Pancreas (tissue), 10 donors: Measurements from ENCODE around the gene ERCC1. TPM values are rescaled to one million over a fixed set of nuclear protein-coding genes. Genes with fewer than 3 reads are reported as not detected.

Experiments
- ATAC-seq, 4 donors: fragments of 200-7000 bp; cut with Tn5 transposase; one replicate each; pipeline versions ENCODE4 v1.8.0 to v1.9.1; 2020; ENCODE audit warnings: mild to moderate bottlenecking in 4 of 4, moderate library complexity in 4 of 4
- DNase-seq, 6 donors: peaks; one replicate each; pipeline ENCODE4 v3.0.0-alpha.2; 2020
- FAIRE-seq: peaks from 2 replicates; lab custom pipeline; 2012; peaks lifted over from hg19 to GRCh38; lab: Jason Lieb, UNC
- H3K27ac ChIP-seq, 4 donors: fragments of 200-600 bp; sonication (generic); 1 replicate in 3 of 4; 2 replicates in 1 of 4; pipeline versions ENCODE4 v1.5.0 to v1.8.0; 2020
- H3K27me3 ChIP-seq, 4 donors: fragments of 200-600 bp; one replicate each; pipeline ENCODE4 v1.8.0; 2021
- H3K36me3 ChIP-seq, 3 donors: fragments of 200-600 bp; sonication (generic) in 1 of 3; one replicate each; pipeline versions ENCODE4 v1.5.0 to v1.8.0; 2020 to 2021
- H3K4me1 ChIP-seq, 3 donors: fragments of 200-600 bp; one replicate each; pipeline ENCODE4 v1.8.0; 2021
- H3K4me3 ChIP-seq, 4 donors: fragments of 200-600 bp; sonication (generic) in 2 of 4; one replicate each; pipeline versions ENCODE4 v1.5.0 to v1.8.0; 2020 to 2021
- H3K9me3 ChIP-seq, 4 donors: fragments of 200-600 bp; one replicate each; pipeline ENCODE4 v1.8.0; 2021
- CTCF ChIP-seq, 4 donors: fragments of 200-600 bp; sonication (generic) in 3 of 4; IDR thresholded peaks; one replicate each; pipeline versions ENCODE4 v1.5.0 to v1.8.0; 2021; ENCODE audit warnings: antibody characterized with exemption in 4 of 4
- WGBS, 2 donors: extraction: QIAGEN DNeasy Blood & Tissue Kit; methylation state at CpG; one replicate each; pipeline ENCODE4 v1.1.7; 2013; 5-methylcytosine and 5-hydroxymethylcytosine counted together
- intact Hi-C, 3 donors: fragments of 100-400 bp; cut with DNase I; formaldehyde crosslinking; loops; one replicate each; pipeline versions ENCODE4 v1.11.1 to v1.14.2; 2022
- microRNA-seq, 2 donors: library from miRNA; unstranded; fragments of <30 nt; microRNA quantifications; one replicate each; pipeline versions ENCODE4 to v1.1.0, GENCODE V29; 2019 to 2020
- polyA plus RNA-seq, 2 donors: library from polyadenylated mRNA; stranded (reverse); fragments of 200-250 nt; gene quantifications; one replicate each; pipeline ENCODE4 v1.2.3, GENCODE V29; 2013
- total RNA-seq, 6 donors: library from RNA; stranded (reverse); fragmentation: NEBNext Ultra II Directional in 4 of 6; extraction: Animal tissue kit (Norgen Biotek cat#: 25700) in 4 of 6; gene quantifications; one replicate each; pipeline versions ENCODE4 v1.2.1 to v1.2.4, GENCODE V29; 2021 to 2023
- donor health status: healthy with polysubstance abuse.
- donor health status: DM: no; HTN: no; CAD: no; lungs with moderate emphysema.
- donor health status: DM: no; HTN: no; CAD: no.
- donor health status: control.
- donor health status: control.
- donor health status: Bipolar disorder and iron deficiency.
- donor health status: DM: yes; HTN: yes; CAD: no.
- donor health status: DM: no; HTN: no; CAD: no.
- donor health status: DM: no; HTN: no; CAD: no.
- donor health status: DM: yes; HTN: yes; CAD: no.

Gene ERCC1
- total and polyA plus RNA-seq, 8 donors = 28.9 to 42.3 (median 33.1) TPM

GRCh38 chr19:45358213-45358792 lies 65.4 kb downstream of the ERCC1 start:
- Histone ChIP-seq H3K9me3 (no peaks in the 10 kb centered on the region), H3K27me3 (no peaks in the 10 kb centered on the region), H3K4me3 (no peak overlapping the region), H3K4me1 (no peaks in the 10 kb centered on the region), H3K36me3 (no peaks in the 10 kb centered on the region), H3K27ac (no peak overlapping the region)
- ATAC-seq = no peak
- no peak for TF ChIP-seq CTCF (IDR thresholded peaks at IDR 0.05)
- whole genome bisulfite sequencing, 2 donors = 87 to 91% methylated on average over 12 of the region's 12 CpGs
- intact Hi-C loops = no loop called here
- DNase-seq = no peak
- no peak for FAIRE-seq

- Histone ChIP-seq H3K4me3 (no peak overlapping the region), H3K4me1 (no peaks in the 10 kb centered on the region), H3K27me3 (no peaks in the 10 kb centered on the region), H3K36me3 (peaks cover 0 to under 1% (median 0%) of the 10 kb centered on the region in 3 donors), H3K27ac (no peak overlapping the region), H3K9me3 (no peaks in the 10 kb centered on the region)
- DNase-seq (no peak), FAIRE-seq (no peak), ATAC-seq (no peak)
- TF ChIP-seq CTCF (IDR thresholded peaks at IDR 0.05) = no peak
- 94 to 95% methylated on average over 11 of the region's 11 CpGs for WGBS, 2 donors
- intact Hi-C loops = no loop called here
Observed at GRCh38 chr19:45357445-45357783, 66.3 kb downstream of the ERCC1 start.

Small RNA genes lying within 50 kb of the gene (microRNA-seq; reads per million reads assigned to microRNA genes)
- 0 reads per million in 2 donors for gene MIR6088

Other genes with a start within 250 kb of the ERCC1 start
- gene TRAPPC6A, start 245.7 kb downstream of the ERCC1 start, total RNA-seq = 10 to 100 TPM in 5 of 6 donors, 1 to 10 TPM in 1; 9.7 to 18.9 (median 12.8) TPM
- 10 to 100 TPM; 19.3 to 37.9 TPM for gene TRAPPC6A, start 245.7 kb downstream of the ERCC1 start, polyA plus RNA-seq
- gene BLOC1S3, start 245.1 kb downstream of the ERCC1 start, total RNA-seq = 10 to 100 TPM in 1 of 6 donors, 1 to 10 TPM in 5; 4.3 to 12.3 (median 6.3) TPM
- gene BLOC1S3, start 245.1 kb downstream of the ERCC1 start, polyA plus RNA-seq = 1 to 10 TPM; 2.1 to 3.6 TPM
- 1 to 10 TPM in 4 of 6 donors, under 1 TPM in 2; 0.59 to 2.6 (median 1.3) TPM for gene EXOC3L2, start 178.5 kb downstream of the ERCC1 start, total RNA-seq
- 1 to 10 TPM; 3.1 to 4.5 TPM for gene EXOC3L2, start 178.5 kb downstream of the ERCC1 start, polyA plus RNA-seq
- 10 to 100 TPM; 13.9 to 22.8 (median 20.0) TPM for gene MARK4, start 172.6 kb downstream of the ERCC1 start, total RNA-seq
- 10 to 100 TPM; 12.8 to 21.0 TPM for gene MARK4, start 172.6 kb downstream of the ERCC1 start, polyA plus RNA-seq
- gene CKM, start 101.0 kb downstream of the ERCC1 start, total RNA-seq = 1 to 10 TPM in 1 of 6 donors, not detected in 5; 1.2 TPM
- gene CKM, start 101.0 kb downstream of the ERCC1 start, polyA plus RNA-seq = 1 to 10 TPM in 1 of 2 donors, under 1 TPM in 1; 0.23 to 4.9 TPM
- gene KLC3, start 83.2 kb downstream of the ERCC1 start, total RNA-seq = 1 to 10 TPM; 1.7 to 3.3 (median 2.4) TPM
- gene KLC3, start 83.2 kb downstream of the ERCC1 start, polyA plus RNA-seq = 1 to 10 TPM; 4.6 to 6.4 TPM
- 10 to 100 TPM in 2 of 6 donors, 1 to 10 TPM in 4; 7.1 to 13.0 (median 8.1) TPM for gene ERCC2, start 53.3 kb downstream of the ERCC1 start, total RNA-seq
- 10 to 100 TPM; 16.1 to 19.5 TPM for gene ERCC2, start 53.3 kb downstream of the ERCC1 start, polyA plus RNA-seq
- 10 to 100 TPM; 22.8 to 42.7 (median 27.6) TPM for gene PPP1R13L, start 18.8 kb downstream of the ERCC1 start, total RNA-seq
- gene PPP1R13L, start 18.8 kb downstream of the ERCC1 start, polyA plus RNA-seq = 10 to 100 TPM; 50.5 to 54.4 TPM
- gene POLR1G, start 17.3 kb downstream of the ERCC1 start, total RNA-seq = 1 to 10 TPM in 5 of 6 donors, under 1 TPM in 1; 0.91 to 5.3 (median 2.9) TPM
- 1 to 10 TPM; 1.6 to 3.3 TPM for gene POLR1G, start 17.3 kb downstream of the ERCC1 start, polyA plus RNA-seq
- gene FOSB, start 44.1 kb upstream of the ERCC1 start, total RNA-seq = 10 to 100 TPM in 1 of 6 donors, 1 to 10 TPM in 3, under 1 TPM in 2; 0.79 to 17.0 (median 5.7) TPM
- gene FOSB, start 44.1 kb upstream of the ERCC1 start, polyA plus RNA-seq = 10 to 100 TPM; 12.9 to 21.6 TPM
- 1 to 10 TPM; 2.1 to 6.3 (median 3.2) TPM for gene RTN2, start 73.1 kb upstream of the ERCC1 start, total RNA-seq
- 1 to 10 TPM; 4.4 to 9.5 TPM for gene RTN2, start 73.1 kb upstream of the ERCC1 start, polyA plus RNA-seq
- under 1 TPM; 0.22 to 0.41 (median 0.30) TPM for gene PPM1N, start 74.5 kb upstream of the ERCC1 start, total RNA-seq
- gene PPM1N, start 74.5 kb upstream of the ERCC1 start, polyA plus RNA-seq = 1 to 10 TPM in 1 of 2 donors, under 1 TPM in 1; 0.53 to 2.1 TPM
- 10 to 100 TPM; 12.5 to 49.3 (median 25.1) TPM for gene VASP, start 83.6 kb upstream of the ERCC1 start, total RNA-seq
- gene VASP, start 83.6 kb upstream of the ERCC1 start, polyA plus RNA-seq = 10 to 100 TPM; 32.7 to 34.3 TPM
- 1 to 10 TPM; 3.4 to 8.0 (median 6.0) TPM for gene OPA3, start 160.9 kb upstream of the ERCC1 start, total RNA-seq
- 1 to 10 TPM; 3.7 to 3.8 TPM for gene OPA3, start 160.9 kb upstream of the ERCC1 start, polyA plus RNA-seq
- 1 to 10 TPM in 3 of 6 donors, under 1 TPM in 3; 0.56 to 2.2 (median 0.99) TPM for gene GPR4, start 178.3 kb upstream of the ERCC1 start, total RNA-seq
- 1 to 10 TPM; 2.4 to 3.0 TPM for gene GPR4, start 178.3 kb upstream of the ERCC1 start, polyA plus RNA-seq
- gene EML2, start 215.5 kb upstream of the ERCC1 start, total RNA-seq = 10 to 100 TPM; 20.9 to 51.2 (median 28.3) TPM
- gene EML2, start 215.5 kb upstream of the ERCC1 start, polyA plus RNA-seq = 10 to 100 TPM; 47.8 to 51.0 TPM
- 10 to 100 TPM in 1 of 6 donors, 1 to 10 TPM in 5; 2.6 to 10.1 (median 6.6) TPM for gene GIPR, start 244.3 kb upstream of the ERCC1 start, total RNA-seq
- 10 to 100 TPM; 28.7 to 49.0 TPM for gene GIPR, start 244.3 kb upstream of the ERCC1 start, polyA plus RNA-seq